SU-DHL-6 (cell line): ENCODE data around the gene UCK2.

Experiments
- H2AFZ ChIP-seq: fragments of 200-600 bp; sonication (generic); 2 replicates; pipeline ENCODE4 v1.6.1; 2014; ENCODE audit warnings: low read depth, mild to moderate bottlenecking, moderate library complexity, mixed read lengths, antibody characterized with exemption, low read length; ENCODE audit not compliant: severe bottlenecking
- H3F3A ChIP-seq: fragments of 200-600 bp; shearing (Covaris generic); 2 replicates; pipeline ENCODE4 v1.6.0; 2016; ENCODE audit warnings: antibody characterized with exemption, mild to moderate bottlenecking; ENCODE audit not compliant: insufficient read depth
- H3K27ac ChIP-seq: fragments of 200-600 bp; sonication (generic); 2 replicates; pipeline ENCODE4 v1.5.1; 2016; ENCODE audit warnings: low read depth, mild to moderate bottlenecking, low read length, moderate library complexity, mixed read lengths
- H3K27me3 ChIP-seq: fragments of 200-600 bp; sonication (generic), shearing (Covaris generic); 2 replicates; pipeline ENCODE4 v1.6.0; 2014; ENCODE audit warnings: mild to moderate bottlenecking, low read length
- H3K36me3 ChIP-seq: fragments of 200-600 bp; sonication (generic); 2 replicates; pipeline ENCODE4 v1.6.1; 2014; ENCODE audit warnings: mild to moderate bottlenecking, low read length, mixed read lengths
- H3K4me2 ChIP-seq: fragments of 300-600, 200-600 bp; shearing (Covaris generic), sonication (generic); 2 replicates; pipeline ENCODE4 v1.6.0; 2014; ENCODE audit warnings: low read length, low read depth, mild to moderate bottlenecking; ENCODE audit not compliant: poor library complexity, severe bottlenecking
- H3K4me3 ChIP-seq: fragments of 200-600 bp; sonication (generic); 2 replicates; pipeline ENCODE4 v1.5.1; 2014; ENCODE audit warnings: antibody characterized with exemption, low read length, mild to moderate bottlenecking, mixed read lengths; ENCODE audit not compliant: insufficient read depth, poor library complexity, severe bottlenecking
- H3K79me2 ChIP-seq: fragments of 200-600 bp; sonication (generic); 2 replicates; pipeline ENCODE4 v1.6.1; 2014; ENCODE audit warnings: mild to moderate bottlenecking, low read length, moderate library complexity; ENCODE audit not compliant: insufficient read depth
- H3K9ac ChIP-seq: fragments of 200-600 bp; sonication (generic); 2 replicates; pipeline ENCODE4 v1.7.0; 2014; ENCODE audit warnings: mild to moderate bottlenecking, low read length
- H3K9me2 ChIP-seq: fragments of 200-600 bp; sonication (generic); replicated peaks from 2 replicates; pipeline ENCODE4 v1.6.1; 2014; ENCODE audit warnings: low read length; ENCODE audit not compliant: insufficient read depth
- H3K9me3 ChIP-seq: fragments of 200-600 bp; sonication (generic); 2 replicates; pipeline ENCODE4 v1.6.1; 2014; ENCODE audit warnings: low read length, mixed read lengths; ENCODE audit not compliant: insufficient read depth
- H4K20me1 ChIP-seq: fragments of 200-600 bp; sonication (generic); 2 replicates; pipeline ENCODE4 v1.6.1; 2014; ENCODE audit warnings: low read depth, mild to moderate bottlenecking, antibody characterized with exemption, low read length, moderate library complexity, mixed read lengths
- CTCF ChIP-seq: fragments of 200-600 bp; sonication (generic); IDR thresholded peaks from one replicate; pipeline ENCODE4 v1.5.1; 2017; ENCODE audit warnings: antibody characterized with exemption, mild to moderate bottlenecking, low read length, moderate library complexity; ENCODE audit not compliant: insufficient read depth, poor library complexity, severe bottlenecking
- EZH2phosphoT487 ChIP-seq: fragments of 200-600 bp; sonication (generic), shearing (Covaris generic); conservative IDR thresholded peaks from 2 replicates; pipeline ENCODE4 v1.6.1; 2018; ENCODE audit warnings: mild to moderate bottlenecking, antibody characterized with exemption, low read length, moderate library complexity, mixed read lengths

The UCK2 gene

GRCh38 chr1:165874643-165875042, 47.2 kb downstream of the UCK2 start:
- no peaks in the 10 kb centered on the region for H3F3A ChIP-seq
- H2AFZ ChIP-seq = no peak overlapping the region
- no peaks in the 10 kb centered on the region for H3K9me3 ChIP-seq
- peaks cover 98% of the 10 kb centered on the region for H3K79me2 ChIP-seq
- no peak overlapping the region for H3K4me2 ChIP-seq
- H3K27me3 ChIP-seq = no peaks in the 10 kb centered on the region
- TF ChIP-seq EZH2phosphoT487 (no peak), CTCF (no peak)
- no peak overlapping the region for H3K27ac ChIP-seq
- H4K20me1 ChIP-seq = peaks cover 12% of the 10 kb centered on the region; the same call in 1 of the 2 replicates
- no peak overlapping the region for H3K4me3 ChIP-seq
- H3K9ac ChIP-seq = no peak overlapping the region
- H3K9me2 ChIP-seq = no peaks in the 10 kb centered on the region
- H3K36me3 ChIP-seq = peaks cover 2% of the 10 kb centered on the region; the same call in 1 of the 2 replicates

- no peaks in the 10 kb centered on the region for H3F3A ChIP-seq
- no peak overlapping the region for H3K27ac ChIP-seq
- no peak overlapping the region for H2AFZ ChIP-seq
- no peak overlapping the region for H3K4me2 ChIP-seq
- no peak for TF ChIP-seq EZH2phosphoT487
- no peak for TF ChIP-seq CTCF
- no peak overlapping the region for H3K4me3 ChIP-seq
- no peaks in the 10 kb centered on the region for H3K27me3 ChIP-seq
- peaks cover 2% of the 10 kb centered on the region; the same call in 1 of the 2 replicates for H3K36me3 ChIP-seq
- peaks cover 12% of the 10 kb centered on the region; the same call in 1 of the 2 replicates for H4K20me1 ChIP-seq
- peaks cover 98% of the 10 kb centered on the region for H3K79me2 ChIP-seq
- H3K9me3 ChIP-seq = no peaks in the 10 kb centered on the region
- H3K9me2 ChIP-seq = no peaks in the 10 kb centered on the region
- no peak overlapping the region for H3K9ac ChIP-seq
Measured at GRCh38 chr1:165875171-165875570, 47.8 kb downstream of the UCK2 start.

GRCh38 chr1:165875604-165876003, 48.2 kb downstream of the UCK2 start:
- no peaks in the 10 kb centered on the region for H3K9me2 ChIP-seq
- no peaks in the 10 kb centered on the region for H3K9me3 ChIP-seq
- no peak overlapping the region for H3K9ac ChIP-seq
- no peak overlapping the region for H3K27ac ChIP-seq
- H3K27me3 ChIP-seq = no peaks in the 10 kb centered on the region
- no peak overlapping the region for H3K4me3 ChIP-seq
- no peaks in the 10 kb centered on the region for H3F3A ChIP-seq
- H3K36me3 ChIP-seq = peaks cover 2% of the 10 kb centered on the region; the same call in 1 of the 2 replicates
- H3K4me2 ChIP-seq = no peak overlapping the region
- peaks cover 12% of the 10 kb centered on the region; the same call in 1 of the 2 replicates for H4K20me1 ChIP-seq
- H2AFZ ChIP-seq = no peak overlapping the region
- H3K79me2 ChIP-seq = peaks cover 99% of the 10 kb centered on the region
- TF ChIP-seq CTCF = no peak
- no peak for TF ChIP-seq EZH2phosphoT487
